ENCODE results near the gene MFSD2B.

The MFSD2B gene

DNA sequence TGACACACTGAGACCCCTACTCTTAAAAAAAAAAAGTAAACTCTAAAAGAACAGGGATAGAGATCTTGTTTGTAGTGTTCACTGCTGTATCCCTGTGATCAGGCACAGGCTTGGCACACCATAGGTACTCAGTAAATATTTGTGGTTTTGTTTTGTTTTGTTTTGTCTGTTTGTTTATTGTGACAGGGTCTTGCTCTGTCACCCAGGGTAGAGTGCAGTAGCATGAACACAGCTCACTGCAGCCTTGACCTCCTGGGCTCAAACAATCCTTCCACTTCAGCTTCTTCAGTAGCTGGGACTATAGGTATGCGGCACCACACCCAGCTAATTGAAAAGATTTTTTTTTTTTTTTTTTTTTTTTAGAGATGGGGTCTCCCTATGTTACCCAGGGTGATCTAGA, 43.1 kb downstream of the MFSD2B start:
- no peak for DNase-seq

DNA sequence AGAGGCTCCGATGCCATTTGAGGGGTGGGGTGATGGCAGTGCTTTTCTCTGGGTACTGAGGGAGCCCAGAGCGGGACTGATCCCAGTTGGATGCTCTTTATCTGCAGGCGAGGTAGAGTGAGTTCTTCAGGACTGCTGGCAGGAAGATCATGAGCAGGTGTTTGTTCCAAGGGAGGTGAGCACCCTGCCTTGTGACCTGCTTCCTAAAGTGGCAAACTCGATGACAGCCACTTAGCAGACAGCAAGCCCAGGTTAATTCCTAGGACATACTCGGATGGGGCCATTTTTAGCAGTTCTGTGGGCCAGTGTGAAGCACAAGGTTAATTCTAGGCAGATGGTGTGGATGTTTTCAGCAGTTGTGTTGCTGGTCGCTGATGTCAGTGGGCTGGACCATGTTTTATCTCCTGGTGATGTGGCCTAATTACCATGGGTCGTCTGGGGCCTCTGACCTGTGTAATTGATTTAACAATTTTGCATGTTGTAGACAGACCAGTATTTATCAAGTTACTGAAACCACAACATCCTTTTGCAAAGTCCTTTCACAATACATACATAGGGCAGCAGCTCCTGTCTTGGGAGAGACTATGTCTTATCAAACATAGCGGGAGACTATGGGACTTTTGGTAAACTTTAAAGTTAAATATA, 44.6 kb downstream of the MFSD2B start:
- DNase-seq = no peak

- no peak for DNase-seq
These were observed 45.9 kb downstream of the MFSD2B start for GRCh38 chr2:24055750-24056149.

GRCh38 chr2:24058564-24059271, 48.8 kb downstream of the MFSD2B start:
- DNase-seq = no peak

GRCh38 chr2:24065341-24065740, 55.5 kb downstream of the MFSD2B start:
- no peak for DNase-seq

- DNase-seq = no peak
These were observed 62.4 kb downstream of the MFSD2B start for GRCh38 chr2:24072259-24072658.

DNA sequence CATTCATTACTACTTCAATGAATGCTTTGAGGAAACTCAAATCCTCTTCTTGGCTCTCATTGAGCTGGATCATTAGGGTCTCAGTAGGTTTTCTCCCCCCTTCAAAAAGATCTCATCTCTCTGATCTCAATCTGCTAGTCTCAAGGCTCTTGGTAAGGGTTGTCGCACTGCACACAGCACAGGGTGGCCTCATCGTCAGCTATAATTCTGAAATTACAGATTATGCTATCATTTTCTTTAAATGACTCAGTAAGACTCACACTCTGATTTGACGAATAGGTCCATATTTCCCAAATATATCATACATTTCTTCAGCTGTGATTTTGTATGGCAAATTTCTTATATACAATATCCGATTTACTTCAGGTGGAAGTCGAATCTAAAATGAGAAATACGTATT, 63.9 kb downstream of the MFSD2B start:
- DNase-seq = no peak

GRCh38 chr2:24075259-24075658, 65.4 kb downstream of the MFSD2B start:
- DNase-seq = no peak

Measured in fibroblast of skin of back (primary cell).